Heart left ventricle (tissue), 16 donors: ENCODE data around the gene CEPT1. TPM values are rescaled to one million over a fixed set of nuclear protein-coding genes. Genes with fewer than 3 reads are reported as not detected.
A peak's percentile ranks its signal among the peaks of the same experiment; 100 is the strongest.

Source experiments
- ATAC-seq, 4 donors: fragments of 200-7000 bp; cut with Tn5 transposase; one replicate each; pipeline ENCODE4 v1.9.1; 2020 to 2022; ENCODE audit warnings: moderate library complexity in 4 of 4, mild to moderate bottlenecking in 3 of 4, moderate number of reproducible peaks in 1 of 4
- DNase-seq, 5 donors: peaks; one replicate each; pipeline ENCODE4 v3.0.0-alpha.2; 2020
- H3K27ac ChIP-seq, 12 donors: fragments of 200-600 bp; sonication (generic) in 4 of 12; one replicate each; pipeline versions ENCODE4 v1.5.0 to v1.8.0; 2016 to 2022; ENCODE audit warnings: mild to moderate bottlenecking in 2 of 12
- H3K27me3 ChIP-seq, 9 donors: fragments of 200-600 bp; sonication (generic) in 2 of 9; one replicate each; pipeline versions ENCODE4 v1.5.1 to v1.8.0; 2016 to 2022; ENCODE audit warnings: mild to moderate bottlenecking in 3 of 9
- H3K36me3 ChIP-seq, 9 donors: fragments of 200-600 bp; sonication (generic) in 2 of 9; one replicate each; pipeline versions ENCODE4 v1.5.0 to v1.8.0; 2018 to 2022; ENCODE audit warnings: mild to moderate bottlenecking in 2 of 9
- H3K4me1 ChIP-seq, 12 donors: fragments of 200-600 bp; sonication (generic) in 4 of 12; one replicate each; pipeline versions ENCODE4 v1.5.0 to v1.8.0; 2016 to 2022; ENCODE audit warnings: mild to moderate bottlenecking in 3 of 12
- H3K4me3 ChIP-seq, 12 donors: fragments of 200-600 bp; sonication (generic) in 4 of 12; one replicate each; pipeline versions ENCODE4 v1.5.0 to v1.8.0; 2017 to 2022; ENCODE audit warnings: mild to moderate bottlenecking in 9 of 12, moderate library complexity in 4 of 12
- H3K9me3 ChIP-seq, 12 donors: fragments of 200-600 bp; sonication (generic) in 4 of 12; one replicate each; pipeline versions ENCODE4 v1.5.0 to v1.8.0; 2016 to 2022; ENCODE audit warnings: mild to moderate bottlenecking in 1 of 12
- CTCF ChIP-seq, 12 donors: fragments of 200-600 bp; sonication (generic) in 4 of 12; IDR thresholded peaks; one replicate each; pipeline versions ENCODE4 v1.5.0 to v1.8.0; 2018 to 2022; ENCODE audit warnings: antibody characterized with exemption in 12 of 12, mild to moderate bottlenecking in 5 of 12
- POLR2A ChIP-seq, 2 donors: fragments of 450-650 bp; IDR thresholded peaks; one replicate each; pipeline ENCODE4 v1.6.1; 2017; ENCODE audit warnings: antibody characterized with exemption in 2 of 2, mild to moderate bottlenecking in 2 of 2, moderate library complexity in 2 of 2
- WGBS, 4 donors: extraction: QIAGEN DNeasy Blood & Tissue Kit in 2 of 4; methylation state at CpG; one replicate each; pipeline versions ENCODE4 v1.1.5 to v1.1.7; 2013 to 2018; 5-methylcytosine and 5-hydroxymethylcytosine counted together
- intact Hi-C, 10 donors: fragments of 100-400 bp; cut with DNase I; formaldehyde crosslinking; loops; one replicate each; pipeline versions ENCODE4 v1.11.1 to v1.14.2; 2022
- polyA plus RNA-seq, 2 donors: library from polyadenylated mRNA; stranded (reverse); fragments of 200-250 nt; gene quantifications; one replicate each; pipeline ENCODE4 v1.2.3, GENCODE V29; 2013
- total RNA-seq, 9 donors: library from RNA; depleted of rRNA in 2 of 9; stranded (reverse); fragments of >200 nt in 2 of 9; fragmentation: NEBNext Ultra II Directional in 3 of 9; extraction: Animal tissue kit (Norgen Biotek cat#: 25700) in 3 of 9; gene quantifications; one replicate each; pipeline versions ENCODE4 v1.1.0 to v1.2.4, GENCODE V29; 2016 to 2023
- donor health status: ischemic (EF 13 %, LVEDD 7.1; RV severe dilation, severe dysfunction).
- donor health status: healthy with polysubstance abuse.
- donor health status: DM: no; HTN: yes; CAD: no.
- donor health status: DM: no; HTN: no; CAD: no.
- donor health status: ischemic (EF 25% LVEDD 6.9; RV normal size, moderate dysfunction).
- donor health status: ischemic (EF 25% LVEDD 5.7; RV mildly dilated, moderate dysfunction).
- donor health status: healthy.
- donor health status: DM: yes; HTN: yes; CAD: no.
- donor health status: ischemic (EF 35%, LVEDD 5.7; RV mildly dilated, moderate dysfunction).
- donor health status: nonischemic (EF 11% LVEDD 7.7; RV severe dilation, severe dysfunction).
- donor health status: DM: yes; HTN: yes; CAD: no.
- donor health status: PGD.
- donor health status: ischemic (EF 29% LVEDD 5.4; RV normal size, mild dysfunction).
- donor health status: nonischemic (EF 23%, LVEDD 6.1; RV moderate dilation, normal function).

The CEPT1 gene
- total and polyA plus RNA-seq, 11 donors: 7.4 to 26.9 (median 11.6) TPM

- DNase-seq (no peak), ATAC-seq (no peak)
- 96 to 100% (median 97%) methylated on average over 1 of the region's 1 CpG for WGBS, 4 donors
- intact Hi-C loops: no loop called here
- H3K27ac ChIP-seq: peak overlapping the region in 1 of 12 donors; percentile 78
- H3K9me3 ChIP-seq: no peaks in the 10 kb centered on the region
- H3K4me1 ChIP-seq: peaks cover 0 to 50% (median 0%) of the 10 kb centered on the region in 12 donors
- no peak overlapping the region for H3K4me3 ChIP-seq
- H3K36me3 ChIP-seq: peaks cover 0 to 97% (median 67%) of the 10 kb centered on the region in 9 donors
- TF ChIP-seq CTCF (IDR thresholded peaks at IDR 0.05): no peak
- no peak for TF ChIP-seq POLR2A (IDR thresholded peaks at IDR 0.05)
- no peaks in the 10 kb centered on the region for H3K27me3 ChIP-seq
Measured at GRCh38 chr1:111126354-111126753, 13.7 kb upstream of the CEPT1 start.

GRCh38 chr1:111127923-111128643 lies 11.9 kb upstream of the CEPT1 start:
- H3K4me1 ChIP-seq: peaks cover 0 to 54% (median 0%) of the 10 kb centered on the region in 12 donors
- intact Hi-C loops: no loop called here
- H3K27ac ChIP-seq: peak overlapping the region in 1 of 12 donors; percentile 78
- H3K9me3 ChIP-seq: no peaks in the 10 kb centered on the region
- 83 to 91% (median 89%) methylated on average over 3 of the region's 3 CpGs for WGBS, 4 donors
- DNase-seq (no peak), ATAC-seq (peak in 3 of 4 donors; percentile 38 to 53 (median 46))
- H3K27me3 ChIP-seq: no peaks in the 10 kb centered on the region
- H3K36me3 ChIP-seq: peaks cover 0 to 86% (median 62%) of the 10 kb centered on the region in 9 donors
- TF ChIP-seq POLR2A (IDR thresholded peaks at IDR 0.05) (no peak), CTCF (IDR thresholded peaks at IDR 0.05) (no peak)
- no peak overlapping the region for H3K4me3 ChIP-seq

- intact Hi-C loops: no loop called here
- Histone ChIP-seq H3K4me3 (no peak overlapping the region), H3K27me3 (no peaks in the 10 kb centered on the region), H3K4me1 (peaks cover 0 to 56% (median 0%) of the 10 kb centered on the region in 12 donors), H3K36me3 (peaks cover 0 to 76% (median 50%) of the 10 kb centered on the region in 9 donors), H3K27ac (peak overlapping the region in 1 of 12 donors; percentile 78), H3K9me3 (no peaks in the 10 kb centered on the region)
- no peak for DNase-seq
- no peak for ATAC-seq
- TF ChIP-seq POLR2A (IDR thresholded peaks at IDR 0.05) (no peak), CTCF (IDR thresholded peaks at IDR 0.05) (no peak)
- WGBS, 4 donors: 63 to 73% (median 73%) methylated on average over 1 of the region's 1 CpG
Measured at GRCh38 chr1:111129376-111129775, 10.6 kb upstream of the CEPT1 start.

- peak overlapping the region in 1 of 12 donors; percentile 86 for H3K27ac ChIP-seq
- H3K4me3 ChIP-seq: no peak overlapping the region
- TF ChIP-seq CTCF (IDR thresholded peaks at IDR 0.05): no peak
- TF ChIP-seq POLR2A (IDR thresholded peaks at IDR 0.05): no peak
- ATAC-seq (no peak), DNase-seq (no peak)
- no peaks in the 10 kb centered on the region for H3K27me3 ChIP-seq
- intact Hi-C loops: no loop called here
- H3K36me3 ChIP-seq: peaks cover 0 to 72% (median 44%) of the 10 kb centered on the region in 9 donors
- H3K9me3 ChIP-seq: no peaks in the 10 kb centered on the region
- 83 to 88% (median 86%) methylated on average over 4 of the region's 4 CpGs for WGBS, 4 donors
- H3K4me1 ChIP-seq: peaks cover 0 to 69% (median 0%) of the 10 kb centered on the region in 12 donors
Measured at GRCh38 chr1:111131693-111132092, 8.3 kb upstream of the CEPT1 start.
